HG03565 (cell line): ENCODE results near the gene DPM2.

Experiments
- ATAC-seq: cut with Tn5 transposase; IDR thresholded peaks from one replicate; pipeline ENCODE4 v1.9.1; 2021; ENCODE audit warnings: mild to moderate bottlenecking, moderate library complexity; ENCODE audit not compliant: unreplicated experiment

DPM2 gene

GRCh38 chr9:127973169-127974000, 35.7 kb upstream of the DPM2 start:
- ATAC-seq, result no peak

DNA sequence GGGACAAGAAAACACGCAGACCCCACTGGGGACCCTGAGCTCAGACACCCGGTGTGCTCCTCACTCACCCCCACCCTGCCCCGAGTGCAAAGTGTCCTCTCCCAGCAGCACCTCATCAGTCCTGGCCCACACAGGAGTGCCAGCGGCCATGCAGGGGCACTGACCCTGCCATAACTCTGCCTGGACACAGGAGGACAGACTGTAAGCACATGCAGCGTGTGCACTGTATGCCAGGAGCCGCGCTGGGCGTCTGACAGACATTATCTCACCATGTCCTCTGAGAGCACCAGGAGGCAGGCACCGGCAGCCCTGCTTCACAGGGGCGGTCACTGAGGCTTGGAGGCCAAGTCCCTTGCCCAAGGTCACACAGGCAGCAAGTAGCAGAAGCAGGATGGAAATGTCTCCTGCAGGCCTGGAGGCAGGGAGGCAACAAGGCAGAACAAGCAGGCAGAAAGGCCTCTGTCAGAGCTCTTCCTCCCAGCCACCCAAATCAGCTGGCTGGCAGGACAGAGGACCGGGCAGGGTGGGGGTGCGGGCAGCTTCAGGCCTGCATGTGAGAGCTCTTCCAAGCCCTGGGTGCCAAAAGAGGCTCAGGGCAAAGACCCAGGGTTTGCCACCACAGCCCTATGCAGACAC, 34.7 kb upstream of the DPM2 start:
- ATAC-seq, result no peak

- no peak for ATAC-seq
These were observed 33.9 kb upstream of the DPM2 start for GRCh38 chr9:127971357-127972235.

DNA sequence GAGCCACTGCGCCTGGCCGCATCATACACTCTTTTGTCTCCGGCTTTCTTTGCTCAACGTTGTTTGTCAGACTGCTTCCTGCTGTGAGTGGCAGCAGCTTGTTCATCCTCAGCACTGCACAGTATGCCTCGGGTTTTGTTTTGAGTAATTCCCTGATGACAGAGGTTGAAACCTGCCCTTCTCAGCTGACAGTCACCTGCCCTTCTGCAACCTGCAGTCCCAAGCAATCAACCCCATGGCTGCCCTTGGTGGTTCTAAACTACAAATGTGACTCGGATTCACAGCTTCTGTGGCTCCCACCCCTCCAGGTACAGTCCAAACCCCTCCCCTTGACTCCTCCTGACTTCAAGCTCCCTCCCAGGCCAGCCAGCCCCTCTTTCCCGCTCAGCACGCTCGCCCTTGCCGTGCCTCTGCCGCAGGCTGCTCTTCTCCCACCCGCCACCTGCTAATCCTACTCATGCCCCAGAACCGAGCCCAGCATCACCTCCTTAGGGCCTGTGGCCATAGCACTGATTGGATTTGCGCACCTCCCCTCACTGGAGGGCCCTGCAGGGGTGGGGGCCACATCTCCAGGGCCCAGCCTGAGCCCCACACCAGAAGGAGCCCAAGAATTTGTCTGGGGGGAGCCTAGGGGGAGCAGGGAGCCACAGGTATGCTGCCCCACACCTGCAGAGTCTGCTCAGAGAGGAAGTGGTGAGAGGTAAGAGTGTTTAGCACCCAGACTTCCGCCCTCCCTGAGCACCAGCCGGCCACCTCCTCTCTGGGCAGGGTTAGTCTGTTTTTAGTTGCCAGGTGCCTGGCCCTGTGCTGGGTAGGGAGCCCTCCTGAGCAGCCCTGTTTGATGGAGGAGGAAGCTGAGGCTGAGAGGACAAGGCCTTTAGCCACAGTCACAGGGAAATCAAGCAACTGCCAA, 33.0 kb upstream of the DPM2 start:
- peak; percentile 76 for ATAC-seq

DNA sequence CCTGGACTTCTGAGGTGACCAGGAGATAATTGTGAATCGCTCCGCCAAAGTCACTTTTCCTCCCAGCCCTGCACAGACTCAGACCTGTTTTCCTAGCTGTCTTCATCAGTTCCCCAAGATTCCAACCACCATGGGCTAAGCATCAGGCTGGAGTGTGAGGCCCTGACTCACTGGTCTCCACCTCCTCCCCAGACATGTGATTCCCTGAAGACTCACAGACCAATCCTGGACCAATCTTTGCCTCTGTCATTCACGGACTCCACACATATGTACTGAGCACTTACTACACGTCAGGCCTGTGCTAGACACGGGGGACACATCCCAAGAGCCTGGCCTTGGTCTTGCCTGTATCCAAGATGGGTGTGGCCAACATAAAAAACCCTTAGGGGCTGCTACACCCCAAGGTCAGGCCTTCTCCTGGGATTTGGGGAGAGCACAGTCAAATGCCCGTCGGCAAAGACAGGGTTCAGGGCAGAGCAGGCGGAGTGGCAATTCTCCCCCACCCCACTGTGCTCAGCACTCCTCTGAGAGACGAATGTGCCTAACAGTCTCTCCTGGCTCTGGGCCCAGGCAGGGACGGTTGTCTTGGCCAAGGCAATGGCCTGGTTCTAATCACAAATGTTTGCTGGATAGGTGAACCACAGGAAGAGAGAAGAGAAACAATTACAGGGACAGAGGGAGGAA, 31.2 kb upstream of the DPM2 start:
- no peak for ATAC-seq

DNA sequence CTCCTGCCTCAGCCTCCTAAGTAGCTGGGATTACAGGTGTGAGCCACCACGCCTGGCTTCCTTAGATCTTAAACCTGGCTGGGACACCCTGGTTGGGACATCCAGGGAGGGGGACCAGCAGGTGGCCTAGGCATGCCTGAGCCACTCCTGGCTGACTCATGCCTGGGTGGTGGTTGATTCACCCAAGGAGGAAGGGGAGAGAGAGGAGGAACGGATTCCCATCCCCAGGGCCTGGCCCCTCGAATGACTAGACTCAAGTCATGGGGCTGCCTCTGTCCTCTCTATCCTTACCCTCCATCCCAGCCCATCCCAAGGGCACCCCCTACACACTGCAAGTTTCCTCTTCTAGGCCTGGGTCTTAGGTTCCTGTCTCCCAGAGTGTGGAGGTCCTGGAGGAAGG, 30.4 kb upstream of the DPM2 start:
- no peak for ATAC-seq

DNA sequence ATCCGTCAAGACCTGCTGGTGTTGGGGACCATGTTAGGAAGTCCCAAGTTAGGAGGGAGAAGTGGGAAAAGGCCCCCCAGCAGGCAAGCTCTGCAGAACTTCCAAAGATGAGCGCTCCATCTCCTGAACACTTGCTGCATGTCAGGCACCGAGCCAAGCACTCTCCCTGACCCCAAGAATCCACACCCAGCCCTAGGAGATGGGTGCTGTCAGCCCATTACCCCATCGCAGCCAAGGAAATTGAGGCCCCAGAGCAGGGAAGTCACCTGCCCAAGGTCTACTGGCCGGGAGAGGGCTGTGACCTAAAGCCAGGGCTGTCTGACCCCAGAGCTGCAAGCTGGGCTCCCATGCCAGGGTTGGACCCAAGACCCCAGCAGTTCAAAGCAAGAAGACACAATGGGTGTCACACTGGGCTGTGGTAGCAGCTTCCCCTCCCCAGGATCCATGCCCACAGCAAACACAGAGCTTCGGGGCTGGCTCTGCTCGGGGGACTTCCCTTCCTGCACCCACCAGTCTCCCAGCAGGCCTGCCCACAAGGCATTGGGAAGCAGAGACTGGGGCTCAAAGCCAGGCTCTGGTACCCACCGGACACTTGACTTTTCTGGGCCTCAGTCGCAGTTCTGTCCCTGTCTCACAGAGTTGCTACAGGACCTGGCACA, 29.6 kb upstream of the DPM2 start:
- no peak for ATAC-seq

DNA sequence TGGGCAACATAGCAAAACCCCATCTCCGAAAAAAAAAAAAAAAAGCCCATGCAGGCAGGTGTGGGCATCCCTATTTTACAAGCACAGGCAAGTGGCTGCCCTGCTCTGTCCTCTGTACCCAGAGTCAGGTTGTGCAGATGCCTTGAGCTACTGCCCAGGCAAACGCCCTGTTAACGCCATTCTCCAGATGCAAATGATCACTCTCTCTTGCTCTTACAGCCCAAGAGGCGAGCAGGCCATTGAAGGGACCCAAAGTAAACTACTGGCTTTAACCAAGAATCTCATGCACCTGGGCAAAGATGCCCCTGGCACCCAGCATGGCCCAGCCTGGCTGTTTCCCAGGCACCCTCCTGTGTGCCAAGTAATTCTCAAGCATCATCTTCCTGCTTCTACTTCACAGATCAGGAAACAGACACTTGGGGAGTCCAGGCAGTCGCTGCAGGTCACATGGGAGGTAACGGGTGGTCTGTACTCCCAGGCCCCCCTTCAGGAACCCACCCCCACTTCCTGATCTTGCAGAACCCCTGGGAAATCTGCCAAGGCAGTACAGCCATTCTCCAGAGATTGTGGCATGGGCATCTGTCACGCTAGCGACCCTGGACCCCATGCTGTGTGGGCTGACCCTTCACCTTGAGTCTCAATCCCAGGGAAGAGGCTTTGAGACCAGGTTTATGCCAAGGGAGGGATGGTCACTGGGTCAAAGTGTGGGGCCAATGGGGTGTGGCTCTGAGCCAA, 28.9 kb upstream of the DPM2 start:
- no peak for ATAC-seq

- no peak for ATAC-seq
These were observed 28.3 kb upstream of the DPM2 start for GRCh38 chr9:127965953-127966352.

GRCh38 chr9:127963359-127964064, 25.9 kb upstream of the DPM2 start:
- ATAC-seq, result no peak

- ATAC-seq, result no peak
These were observed 25.3 kb upstream of the DPM2 start for GRCh38 chr9:127963041-127963358.

DNA sequence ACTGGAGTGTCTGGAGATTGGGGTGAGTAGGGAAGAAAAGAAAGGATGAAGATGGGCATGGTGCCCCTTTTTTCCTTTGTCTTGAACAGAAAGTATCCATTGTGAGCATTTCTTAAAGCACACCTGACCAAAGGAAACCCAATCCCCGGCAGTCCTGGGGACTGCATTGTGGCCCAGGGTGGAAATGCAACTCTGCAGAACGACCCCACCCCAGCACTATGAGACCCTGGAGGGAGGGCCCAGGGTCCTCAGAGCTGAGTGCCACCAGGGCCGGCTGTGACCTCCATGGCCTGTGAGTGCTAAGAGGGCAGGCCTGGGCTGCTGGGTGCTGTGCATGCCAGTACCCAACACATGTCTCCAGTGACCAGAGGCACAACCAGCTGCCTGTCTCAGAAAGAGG, 24.6 kb upstream of the DPM2 start:
- ATAC-seq, result no peak

DNA sequence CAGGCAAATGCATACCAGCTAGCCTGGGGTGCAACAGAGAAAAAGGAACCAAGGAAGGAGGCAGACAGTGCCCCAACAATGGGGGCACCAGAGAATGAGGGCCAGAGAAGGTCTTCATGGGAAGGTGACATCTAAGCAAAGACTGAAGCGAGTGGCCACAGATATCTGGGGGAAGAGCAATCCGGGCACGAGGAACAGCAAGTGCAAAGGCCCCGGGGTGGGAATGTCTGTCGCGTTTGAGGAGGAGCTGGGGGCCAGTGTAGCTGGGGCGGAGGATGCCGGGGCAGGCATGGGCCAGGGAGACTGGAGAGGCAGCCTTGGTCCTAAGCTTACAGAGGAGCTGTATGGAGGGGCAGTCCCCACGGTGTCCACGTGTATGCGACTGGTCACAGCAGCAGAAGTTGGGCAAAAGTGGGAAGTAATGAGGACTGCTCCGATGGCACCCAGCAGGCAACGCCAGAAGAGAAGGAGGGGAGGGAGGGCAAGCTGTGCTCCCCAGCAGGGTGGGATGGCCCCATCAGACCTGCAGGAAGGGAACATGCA, 24.0 kb upstream of the DPM2 start:
- ATAC-seq, result no peak

DNA sequence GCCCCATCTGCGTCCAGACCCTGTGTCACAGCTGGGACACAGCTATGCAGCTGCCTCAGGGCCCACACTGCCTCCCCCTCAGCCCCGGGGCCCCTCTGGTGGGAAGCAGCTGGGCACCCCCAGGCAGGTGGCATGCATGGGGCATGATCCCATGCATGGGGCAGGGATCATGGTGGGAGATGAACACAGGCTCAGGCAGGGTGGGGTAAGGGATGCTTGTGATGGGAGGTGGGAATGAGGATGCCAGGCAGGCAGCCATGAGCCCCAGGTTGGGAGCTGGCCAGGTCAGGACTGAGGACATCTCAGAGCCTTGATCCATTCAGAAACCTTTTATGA, 23.5 kb upstream of the DPM2 start:
- ATAC-seq, result no peak

DNA sequence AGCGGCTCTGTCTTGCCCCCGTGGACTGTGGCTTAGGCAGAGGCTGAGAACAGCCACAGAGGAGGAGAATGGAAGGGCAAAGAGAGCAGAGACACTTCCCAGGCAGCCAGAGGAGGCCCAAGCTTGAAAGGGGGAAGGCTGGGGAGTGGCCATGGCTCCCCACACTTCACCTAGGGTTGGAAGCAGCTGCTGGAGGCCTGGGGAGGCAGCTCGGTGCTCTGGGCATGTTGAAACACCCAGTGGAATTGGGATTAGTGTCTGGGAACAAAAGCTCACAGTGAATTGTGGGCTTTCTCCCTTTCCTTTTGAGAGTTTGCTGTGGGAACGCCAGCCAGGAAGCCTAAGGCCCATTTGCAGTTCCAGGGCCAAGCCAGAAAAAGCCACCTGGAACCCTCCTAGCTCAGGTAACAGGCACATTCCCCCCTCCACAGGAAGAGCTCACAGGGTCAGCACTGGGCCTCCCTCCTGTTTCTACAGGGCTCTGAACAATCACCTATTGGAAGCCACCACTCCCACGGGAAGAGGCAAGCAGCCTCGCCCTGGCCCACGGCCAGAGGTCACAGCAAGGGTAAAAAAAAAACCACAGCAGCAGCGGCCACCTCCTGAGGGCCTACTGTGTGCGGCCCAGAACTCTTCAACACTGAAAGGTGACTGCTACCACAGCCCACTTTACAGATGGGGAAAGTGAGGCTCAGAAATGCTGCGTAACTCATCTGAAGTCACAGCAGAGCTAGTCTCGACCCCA, 22.9 kb upstream of the DPM2 start:
- no peak for ATAC-seq

- ATAC-seq, result no peak
These were observed 22.3 kb upstream of the DPM2 start for GRCh38 chr9:127959841-127960409.

- ATAC-seq, result no peak
These were observed 21.7 kb upstream of the DPM2 start for GRCh38 chr9:127959398-127959797.
